H9 (cell line): ENCODE data around the gene AKR1A1. TPM values are rescaled to one million over a fixed set of nuclear protein-coding genes. Genes with fewer than 3 reads are reported as not detected.
A peak's percentile ranks its signal among the peaks of the same experiment; 100 is the strongest.

ENCODE experiments used
- DNase-seq: peaks from one replicate; pipeline ENCODE4 v3.0.0-alpha.2; 2017
- H2AFZ ChIP-seq: one replicate; pipeline ENCODE4 v1.6.1; 2013; ENCODE audit warnings: mild to moderate bottlenecking, low read length, control low read depth, moderate library complexity
- H2AK5ac ChIP-seq: 2 replicates; pipeline ENCODE4 v1.6.1; 2013; ENCODE audit warnings: low read length, control low read depth, mixed read lengths; ENCODE audit not compliant: insufficient read length
- H2BK120ac ChIP-seq: one replicate; pipeline ENCODE4 v1.6.1; 2013; ENCODE audit warnings: low read depth, mild to moderate bottlenecking, low read length, control low read depth, inconsistent platforms; ENCODE audit not compliant: poor library complexity, severe bottlenecking
- H2BK12ac ChIP-seq: 2 replicates; pipeline ENCODE4 v1.6.1; 2013; ENCODE audit warnings: low read length, control low read depth, mixed read lengths, low read depth; ENCODE audit not compliant: insufficient read length
- H2BK15ac ChIP-seq: 2 replicates; pipeline ENCODE4 v1.6.1; 2013; ENCODE audit warnings: low read depth, low read length, control low read depth
- H2BK20ac ChIP-seq: one replicate; pipeline ENCODE4 v1.6.1; 2013; ENCODE audit warnings: low read depth, mild to moderate bottlenecking, low read length, control low read depth, inconsistent platforms; ENCODE audit not compliant: poor library complexity, severe bottlenecking
- H2BK5ac ChIP-seq: 2 replicates; pipeline ENCODE4 v1.6.1; 2013; ENCODE audit warnings: low read length, control low read depth, mixed read lengths; ENCODE audit not compliant: insufficient read length
- H3K14ac ChIP-seq: 2 replicates; pipeline ENCODE4 v1.6.1; 2013; ENCODE audit warnings: low read length, control low read depth; ENCODE audit not compliant: insufficient read depth
- H3K18ac ChIP-seq: 2 replicates; pipeline ENCODE4 v1.6.1; 2013; ENCODE audit warnings: low read depth, mild to moderate bottlenecking, mixed read lengths, low read length, control low read depth; ENCODE audit not compliant: insufficient read length
- H3K23ac ChIP-seq: 2 replicates; pipeline ENCODE4 v1.6.1; 2013; ENCODE audit warnings: low read length, control low read depth, mixed read lengths, low read depth; ENCODE audit not compliant: insufficient read length
- H3K23me2 ChIP-seq: 2 replicates; pipeline ENCODE4 v1.6.1; 2013; ENCODE audit warnings: low read depth, mild to moderate bottlenecking, mixed read lengths, low read length, control low read depth; ENCODE audit not compliant: insufficient read length, poor library complexity, severe bottlenecking
- H3K27ac ChIP-seq: 2 replicates; pipeline ENCODE4 v1.5.1; 2013; ENCODE audit warnings: low read length, control low read depth, mixed read lengths, low read depth; ENCODE audit not compliant: insufficient read length
- H3K27me3 ChIP-seq: 2 replicates; pipeline ENCODE4 v1.6.1; 2013; ENCODE audit warnings: low read length, control low read depth, inconsistent platforms; ENCODE audit not compliant: insufficient read depth
- H3K4ac ChIP-seq: 2 replicates; pipeline ENCODE4 v1.6.1; 2013; ENCODE audit warnings: low read depth, mild to moderate bottlenecking, control low read depth, inconsistent platforms, low read length, moderate library complexity
- H3K4me1 ChIP-seq: 2 replicates; pipeline ENCODE4 v1.6.1; 2013; ENCODE audit warnings: low read length, control low read depth, inconsistent platforms; ENCODE audit not compliant: insufficient read depth
- H3K4me2 ChIP-seq: 2 replicates; pipeline ENCODE4 v1.6.1; 2013; ENCODE audit warnings: low read length, control low read depth, mixed read lengths; ENCODE audit not compliant: insufficient read length, insufficient read depth
- H3K56ac ChIP-seq: 2 replicates; pipeline ENCODE4 v1.6.1; 2013; ENCODE audit warnings: low read depth, mild to moderate bottlenecking, mixed read lengths, low read length, control low read depth; ENCODE audit not compliant: insufficient read length
- H3K79me1 ChIP-seq: 2 replicates; pipeline ENCODE4 v1.6.1; 2013; ENCODE audit warnings: low read depth, mild to moderate bottlenecking, moderate library complexity, low read length, control low read depth, inconsistent platforms; ENCODE audit not compliant: insufficient read depth, poor library complexity, severe bottlenecking
- H3K79me2 ChIP-seq: 2 replicates; pipeline ENCODE4 v1.6.1; 2013; ENCODE audit warnings: low read length, control low read depth, inconsistent platforms; ENCODE audit not compliant: insufficient read depth
- H3K9ac ChIP-seq: 2 replicates; pipeline ENCODE4 v1.6.1; 2013; ENCODE audit warnings: low read length, control low read depth, mixed read lengths; ENCODE audit not compliant: insufficient read length; ENCODE audit errors: extremely low read depth
- H3K9me3 ChIP-seq: one replicate; pipeline ENCODE4 v1.6.1; 2013; ENCODE audit warnings: low read depth, low read length, inconsistent platforms; ENCODE audit not compliant: control insufficient read depth
- H3T11ph ChIP-seq: one replicate; pipeline ENCODE4 v1.6.1; 2013; ENCODE audit warnings: mild to moderate bottlenecking, low read length, control low read depth, inconsistent platforms
- H4K20me1 ChIP-seq: one replicate; pipeline ENCODE4 v1.6.1; 2013; ENCODE audit not compliant: control insufficient read depth, insufficient read length, insufficient read depth
- H4K5ac ChIP-seq: 2 replicates; pipeline ENCODE4 v1.6.1; 2013; ENCODE audit warnings: low read depth, mild to moderate bottlenecking, mixed read lengths, low read length, control low read depth; ENCODE audit not compliant: insufficient read length
- H4K8ac ChIP-seq: replicated peaks from 2 replicates; pipeline ENCODE4 v1.6.1; 2013; ENCODE audit warnings: low read length, control low read depth, mixed read lengths, low read depth; ENCODE audit not compliant: insufficient read length
- H4K91ac ChIP-seq: 2 replicates; pipeline ENCODE4 v1.6.1; 2013; ENCODE audit warnings: low read depth, mild to moderate bottlenecking, moderate library complexity, mixed read lengths, low read length, control low read depth; ENCODE audit not compliant: insufficient read length
- H3K27ac Mint-ChIP-seq, 3 experiments: 2 replicates in 2 of 3; 3 replicates in 1 of 3; pipeline ENCODE4 v1.8.0; 2020 to 2021; ENCODE audit warnings: mixed read lengths in 3 of 3, mild to moderate bottlenecking in 1 of 3, moderate library complexity in 1 of 3
- H3K27me3 Mint-ChIP-seq: 2 replicates; pipeline ENCODE4 v1.8.0; 2021; ENCODE audit warnings: low read depth, mild to moderate bottlenecking, moderate library complexity, mixed read lengths
- H3K36me3 Mint-ChIP-seq, 3 experiments: 2 replicates in 2 of 3; 3 replicates in 1 of 3; pipeline ENCODE4 v1.8.0; 2020 to 2021; ENCODE audit warnings: low read depth in 3 of 3, mixed read lengths in 3 of 3; ENCODE audit not compliant: insufficient read depth in 1 of 3
- H3K4me1 Mint-ChIP-seq, 2 experiments: 2 replicates each; pipeline ENCODE4 v1.8.0; 2020; ENCODE audit warnings: mixed read lengths in 2 of 2
- H3K4me3 Mint-ChIP-seq, 2 experiments: 2 replicates in 1 of 2; 3 replicates in 1 of 2; pipeline ENCODE4 v1.8.0; 2020 to 2021; ENCODE audit warnings: mild to moderate bottlenecking in 2 of 2, mixed read lengths in 2 of 2, moderate library complexity in 1 of 2
- H3K9me3 Mint-ChIP-seq, 2 experiments: 2 replicates in 1 of 2; 3 replicates in 1 of 2; pipeline ENCODE4 v1.8.0; 2020; ENCODE audit warnings: mild to moderate bottlenecking in 2 of 2, mixed read lengths in 2 of 2, moderate library complexity in 1 of 2
- CTCF ChIP-seq: fragments of 200-600 bp; sonication (generic); conservative IDR thresholded peaks from 3 replicates; pipeline ENCODE4 v1.8.0; 2021; ENCODE audit warnings: antibody characterized with exemption, mild to moderate bottlenecking
- WGBS: extraction: QIAGEN DNeasy Blood & Tissue Kit; methylation state at CpG from one replicate; pipeline ENCODE4 v1.1.7; 2013; ENCODE audit warnings: missing lambda C conversion rate, low lambda C conversion rate, mixed read lengths; ENCODE audit not compliant: insufficient read length; ENCODE audit errors: extremely low coverage; 5-methylcytosine and 5-hydroxymethylcytosine counted together
- total RNA-seq: library from RNA; stranded (reverse); gene quantifications from 2 replicates; pipeline ENCODE4 v1.2.1, GENCODE V29; 2021

The AKR1A1 gene
- total RNA-seq, 1 experiment from 2014 or later: 286 TPM

GRCh38 chr1:45516036-45516435 is 34.6 kb upstream of the AKR1A1 start:
- H3K27me3 Mint-ChIP-seq: no peaks in the 10 kb centered on the region
- no peak overlapping the region for H3K4me2 ChIP-seq
- no CpG with 5 or more reads among the region's 3 CpGs for WGBS
- DNase-seq: no peak
- no peak overlapping the region for H3K14ac ChIP-seq
- no peak overlapping the region for H2BK5ac ChIP-seq
- peaks cover 23% of the 10 kb centered on the region; the same call in 1 of the 2 replicates for H3K79me2 ChIP-seq
- H4K8ac ChIP-seq: no peak overlapping the region
- no peak overlapping the region for H2BK15ac ChIP-seq
- no peak overlapping the region for H3K56ac ChIP-seq
- no peak overlapping the region for H2BK120ac ChIP-seq
- no peaks in the 10 kb centered on the region for H3K27me3 ChIP-seq
- H4K20me1 ChIP-seq: no peaks in the 10 kb centered on the region
- no peak overlapping the region for H3K4ac ChIP-seq
- H3K23ac ChIP-seq: no peak overlapping the region
- peak overlapping the region in 2 of 3 experiments; percentile 63 to 68; a peak in 2 of 7 replicates for H3K27ac Mint-ChIP-seq
- H3K9me3 Mint-ChIP-seq: no peaks in the 10 kb centered on the region; a peak in 2 of 5 replicates
- no peaks in the 10 kb centered on the region for H3K9me3 ChIP-seq
- H2AK5ac ChIP-seq: no peak overlapping the region
- H3T11ph ChIP-seq: no peak overlapping the region
- H4K91ac ChIP-seq: no peak overlapping the region
- no peaks in the 10 kb centered on the region for H3K23me2 ChIP-seq
- no peak overlapping the region for H2AFZ ChIP-seq
- H3K9ac ChIP-seq: no peak overlapping the region
- H3K36me3 Mint-ChIP-seq: peaks cover 64 to 82% (median 69%) of the 10 kb centered on the region in 3 experiments; a peak in 6 of 7 replicates
- no peak for TF ChIP-seq CTCF
- H3K79me1 ChIP-seq: peaks cover 3% of the 10 kb centered on the region
- H2BK12ac ChIP-seq: no peak overlapping the region
- no peak overlapping the region for H3K4me3 Mint-ChIP-seq
- no peak overlapping the region for H4K5ac ChIP-seq
- H3K18ac ChIP-seq: no peak overlapping the region
- H3K4me1 ChIP-seq: peaks cover 4% of the 10 kb centered on the region
- no peak overlapping the region for H3K27ac ChIP-seq
- H3K4me1 Mint-ChIP-seq: peaks cover 8 to 12% of the 10 kb centered on the region in 2 experiments
- no peak overlapping the region for H2BK20ac ChIP-seq
